K562 (cell line): ENCODE data around the gene IRF9. TPM values are rescaled to one million over a fixed set of nuclear protein-coding genes. Genes with fewer than 3 reads are reported as not detected.

Source experiments
- ATF1 ChIP-seq, 2 experiments: fragments of 450-650 bp in 1 of 2; IDR thresholded peaks; 2 replicates each; pipeline ENCODE4 v1.6.1; 2016; ENCODE audit warnings: missing compliant biosample characterization in 1 of 2, missing genetic modification characterization in 1 of 2
- MYC ChIP-seq, 2 experiments: fragments of 250-450 bp in 1 of 2; sonication (Bioruptor Pico) in 1 of 2; IDR thresholded peaks; 2 replicates each; pipeline versions ENCODE4 v1.5.1 to v1.6.1; 2012 to 2021; ENCODE audit warnings: low read depth in 2 of 2, borderline replicate concordance in 1 of 2, improper control_type of control experiment in 1 of 2, low read length in 1 of 2, mild to moderate bottlenecking in 1 of 2, moderate library complexity in 1 of 2
- NCOR1 ChIP-seq: fragments of 450-650 bp; IDR thresholded peaks from 2 replicates; pipeline ENCODE4 v1.6.1; 2016; ENCODE audit warnings: mild to moderate bottlenecking, moderate library complexity
- PHF21A ChIP-seq: fragments of 450-650 bp; IDR thresholded peaks from 2 replicates; pipeline ENCODE4 v1.6.1; 2017; ENCODE audit warnings: low read depth, borderline replicate concordance
- ZNF134 ChIP-seq: fragments of 250-450 bp; sonication (Bioruptor Pico); conservative IDR thresholded peaks from 2 replicates; pipeline ENCODE4 v1.4.0; 2020
- ZNF212 ChIP-seq: fragments of 450-650 bp; formaldehyde crosslinking; IDR thresholded peaks from 2 replicates; pipeline ENCODE4 v1.4.0; 2020; ENCODE audit warnings: mild to moderate bottlenecking
- polyA plus RNA-seq, 8 experiments: library from polyadenylated mRNA; depleted of rRNA in 4 of 8; stranded (reverse) in 5 of 8; unstranded in 3 of 8; fragments of >200 nt; fragmentation: Nextera tagmentation in 2 of 8; fragmentation: Illumina TruSeq in 1 of 8; extraction: Ambion mirVana in 2 of 8; extraction: Trizol in 1 of 8; gene quantifications; 2 replicates each; pipeline versions ENCODE4 v1.2.1 to v1.2.3, GENCODE V29; 2011 to 2014; ENCODE audit warnings: inconsistent platforms in 1 of 8, missing spikeins in 1 of 8
- total RNA-seq, 7 experiments: library from RNA; depleted of rRNA in 6 of 7; stranded (reverse); fragments of >200 nt in 6 of 7; fragmentation: Illumina TruSeq in 2 of 7; extraction: Trizol in 2 of 7; gene quantifications; 2 replicates each; pipeline versions ENCODE4 v1.2.1 to v1.2.3, GENCODE V29; 2011 to 2021; ENCODE audit warnings: low replicate concordance in 1 of 7
- TF ChIP-seq, protein P1 (sequence below), 2 experiments: IDR thresholded peaks; 2 replicates each; pipeline ENCODE4 v1.6.1; 2011; ENCODE audit warnings: borderline replicate concordance in 1 of 2, control low read depth in 1 of 2, low read depth in 1 of 2, low read length in 1 of 2, mild to moderate bottlenecking in 1 of 2, mixed read lengths in 1 of 2, moderate library complexity in 1 of 2; ENCODE audit not compliant: insufficient read depth in 1 of 2, insufficient read length in 1 of 2, poor library complexity in 1 of 2, severe bottlenecking in 1 of 2; ENCODE audit errors: extremely low read depth in 1 of 2
- TF ChIP-seq, protein P2 (sequence below): sonication (generic); formaldehyde crosslinking; IDR thresholded peaks from 2 replicates; pipeline ENCODE4 v1.8.1; 2023; ENCODE audit warnings: mild to moderate bottlenecking, missing genetic modification reagents
- TF ChIP-seq, protein P3 (sequence below): sonication (generic); formaldehyde crosslinking; IDR thresholded peaks from 2 replicates; pipeline ENCODE4 v1.8.1; 2022; ENCODE audit warnings: missing genetic modification reagents
- TF ChIP-seq, protein P4 (sequence below), 3 experiments: fragments of 200-800 bp in 1 of 3; sonication (Bioruptor generic) in 1 of 3; sonication (generic) in 1 of 3; formaldehyde crosslinking in 1 of 3; IDR thresholded peaks; 2 replicates each; pipeline versions ENCODE4 v1.6.1 to v1.8.0; 2016 to 2022; ENCODE audit warnings: mild to moderate bottlenecking in 2 of 3, missing compliant biosample characterization in 2 of 3, missing genetic modification characterization in 2 of 3, missing genetic modification reagents in 1 of 3
- TF ChIP-seq, protein P5 (sequence below): sonication (generic); formaldehyde crosslinking; IDR thresholded peaks from 2 replicates; pipeline ENCODE4 v1.8.0; 2022; ENCODE audit warnings: missing genetic modification reagents, mild to moderate bottlenecking, moderate library complexity, borderline replicate concordance
- TF ChIP-seq, protein P6 (sequence below): IDR thresholded peaks from 3 replicates; pipeline ENCODE4 v1.6.1; 2011; ENCODE audit warnings: borderline replicate concordance, mild to moderate bottlenecking, moderate library complexity; ENCODE audit not compliant: insufficient read length; ENCODE audit errors: extremely low read depth

IRF9 gene
- total and polyA plus RNA-seq, 9 of the 15 experiments (the other 6 are each of a cell fraction or from before 2014, with no cell fraction given): 0.79 to 14.8 (median 6.1) TPM

DNA sequence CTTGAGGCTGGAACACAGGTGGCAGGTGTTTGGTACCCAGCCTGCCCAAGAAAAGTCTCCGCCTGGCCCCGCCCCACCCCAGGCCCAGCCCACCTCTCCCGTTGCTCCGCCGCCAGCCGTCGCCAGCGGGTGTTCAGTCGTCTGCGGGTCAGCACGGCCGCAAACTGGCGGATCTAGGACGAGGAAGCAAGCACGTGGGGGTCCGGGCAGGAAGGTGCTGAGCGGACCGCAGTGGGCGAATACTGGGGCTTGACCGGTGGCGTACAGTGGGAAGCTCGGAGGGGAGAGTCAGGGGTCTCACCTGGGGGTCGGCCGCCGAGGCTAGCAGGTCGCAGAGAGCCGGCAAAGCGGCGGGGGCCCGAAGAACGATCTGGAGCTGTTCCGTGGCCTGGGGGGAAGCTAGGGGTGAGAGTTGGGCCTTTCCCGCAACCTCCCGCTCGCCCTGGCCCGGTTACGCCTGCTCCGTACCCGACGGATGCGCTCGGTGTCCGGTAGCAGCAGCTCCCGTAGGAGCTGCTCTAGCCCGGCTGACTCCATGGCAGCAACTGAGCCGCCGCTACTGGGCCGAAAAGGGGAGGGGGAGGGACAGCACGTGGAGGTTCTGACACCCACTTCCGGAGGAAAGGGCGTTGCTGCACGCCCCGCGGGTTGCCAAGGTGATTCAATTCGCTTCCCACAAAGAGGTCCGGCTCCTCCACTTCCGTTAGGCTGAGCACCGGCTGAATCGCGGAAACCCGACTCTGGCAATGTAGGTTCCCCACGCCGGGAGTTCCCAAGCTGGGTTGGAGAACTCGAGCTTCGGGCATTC, 27.4 kb downstream of the IRF9 start, which contains the start of gene IPO4 (continued):
- TF ChIP-seq, protein P1, sequence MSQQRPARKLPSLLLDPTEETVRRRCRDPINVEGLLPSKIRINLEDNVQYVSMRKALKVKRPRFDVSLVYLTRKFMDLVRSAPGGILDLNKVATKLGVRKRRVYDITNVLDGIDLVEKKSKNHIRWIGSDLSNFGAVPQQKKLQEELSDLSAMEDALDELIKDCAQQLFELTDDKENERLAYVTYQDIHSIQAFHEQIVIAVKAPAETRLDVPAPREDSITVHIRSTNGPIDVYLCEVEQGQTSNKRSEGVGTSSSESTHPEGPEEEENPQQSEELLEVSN (IDR thresholded peaks at IDR 0.05; ENCODE audit: borderline replicate concordance in 1 of 2, extremely low read depth in 1 of 2, insufficient read depth in 1 of 2, insufficient read length in 1 of 2, low read depth in 1 of 2, low read length in 1 of 2, poor library complexity in 1 of 2, severe bottlenecking in 1 of 2): peak in 1 of 2 experiments; percentile 44
- TF ChIP-seq PHF21A: no peak
- TF ChIP-seq, protein P2, sequence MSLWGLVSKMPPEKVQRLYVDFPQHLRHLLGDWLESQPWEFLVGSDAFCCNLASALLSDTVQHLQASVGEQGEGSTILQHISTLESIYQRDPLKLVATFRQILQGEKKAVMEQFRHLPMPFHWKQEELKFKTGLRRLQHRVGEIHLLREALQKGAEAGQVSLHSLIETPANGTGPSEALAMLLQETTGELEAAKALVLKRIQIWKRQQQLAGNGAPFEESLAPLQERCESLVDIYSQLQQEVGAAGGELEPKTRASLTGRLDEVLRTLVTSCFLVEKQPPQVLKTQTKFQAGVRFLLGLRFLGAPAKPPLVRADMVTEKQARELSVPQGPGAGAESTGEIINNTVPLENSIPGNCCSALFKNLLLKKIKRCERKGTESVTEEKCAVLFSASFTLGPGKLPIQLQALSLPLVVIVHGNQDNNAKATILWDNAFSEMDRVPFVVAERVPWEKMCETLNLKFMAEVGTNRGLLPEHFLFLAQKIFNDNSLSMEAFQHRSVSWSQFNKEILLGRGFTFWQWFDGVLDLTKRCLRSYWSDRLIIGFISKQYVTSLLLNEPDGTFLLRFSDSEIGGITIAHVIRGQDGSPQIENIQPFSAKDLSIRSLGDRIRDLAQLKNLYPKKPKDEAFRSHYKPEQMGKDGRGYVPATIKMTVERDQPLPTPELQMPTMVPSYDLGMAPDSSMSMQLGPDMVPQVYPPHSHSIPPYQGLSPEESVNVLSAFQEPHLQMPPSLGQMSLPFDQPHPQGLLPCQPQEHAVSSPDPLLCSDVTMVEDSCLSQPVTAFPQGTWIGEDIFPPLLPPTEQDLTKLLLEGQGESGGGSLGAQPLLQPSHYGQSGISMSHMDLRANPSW: no peak
- no peak for TF ChIP-seq ATF1 (CRISPR knock-in tag; IDR thresholded peaks at IDR 0.05)
- peak; percentile 72 for TF ChIP-seq ATF1 (tag; IDR thresholded peaks at IDR 0.05)
- TF ChIP-seq, protein P3, sequence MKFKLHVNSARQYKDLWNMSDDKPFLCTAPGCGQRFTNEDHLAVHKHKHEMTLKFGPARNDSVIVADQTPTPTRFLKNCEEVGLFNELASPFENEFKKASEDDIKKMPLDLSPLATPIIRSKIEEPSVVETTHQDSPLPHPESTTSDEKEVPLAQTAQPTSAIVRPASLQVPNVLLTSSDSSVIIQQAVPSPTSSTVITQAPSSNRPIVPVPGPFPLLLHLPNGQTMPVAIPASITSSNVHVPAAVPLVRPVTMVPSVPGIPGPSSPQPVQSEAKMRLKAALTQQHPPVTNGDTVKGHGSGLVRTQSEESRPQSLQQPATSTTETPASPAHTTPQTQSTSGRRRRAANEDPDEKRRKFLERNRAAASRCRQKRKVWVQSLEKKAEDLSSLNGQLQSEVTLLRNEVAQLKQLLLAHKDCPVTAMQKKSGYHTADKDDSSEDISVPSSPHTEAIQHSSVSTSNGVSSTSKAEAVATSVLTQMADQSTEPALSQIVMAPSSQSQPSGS (CRISPR knock-in tag): no peak
- peak; percentile 98 for TF ChIP-seq MYC (IDR thresholded peaks at IDR 0.05; ENCODE audit: low read depth, low read length)
- TF ChIP-seq MYC (CRISPR knock-in tag; IDR thresholded peaks at IDR 0.05; ENCODE audit: borderline replicate concordance, low read depth): peak; percentile 92
- no peak for TF ChIP-seq ZNF134 (CRISPR knock-in tag)
- TF ChIP-seq, protein P4, sequence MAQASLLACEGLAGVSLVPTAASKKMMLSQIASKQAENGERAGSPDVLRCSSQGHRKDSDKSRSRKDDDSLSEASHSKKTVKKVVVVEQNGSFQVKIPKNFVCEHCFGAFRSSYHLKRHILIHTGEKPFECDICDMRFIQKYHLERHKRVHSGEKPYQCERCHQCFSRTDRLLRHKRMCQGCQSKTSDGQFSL (CRISPR knock-in tag; IDR thresholded peaks at IDR 0.05): no peak
- TF ChIP-seq, protein P4 (tag; IDR thresholded peaks at IDR 0.05): no peak
- TF ChIP-seq, protein P5, sequence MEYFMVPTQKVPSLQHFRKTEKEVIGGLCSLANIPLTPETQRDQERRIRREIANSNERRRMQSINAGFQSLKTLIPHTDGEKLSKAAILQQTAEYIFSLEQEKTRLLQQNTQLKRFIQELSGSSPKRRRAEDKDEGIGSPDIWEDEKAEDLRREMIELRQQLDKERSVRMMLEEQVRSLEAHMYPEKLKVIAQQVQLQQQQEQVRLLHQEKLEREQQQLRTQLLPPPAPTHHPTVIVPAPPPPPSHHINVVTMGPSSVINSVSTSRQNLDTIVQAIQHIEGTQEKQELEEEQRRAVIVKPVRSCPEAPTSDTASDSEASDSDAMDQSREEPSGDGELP: peak; percentile 73
- TF ChIP-seq NCOR1: peak; percentile 17; the same call in 1 of the 2 replicates
- TF ChIP-seq, protein P6, sequence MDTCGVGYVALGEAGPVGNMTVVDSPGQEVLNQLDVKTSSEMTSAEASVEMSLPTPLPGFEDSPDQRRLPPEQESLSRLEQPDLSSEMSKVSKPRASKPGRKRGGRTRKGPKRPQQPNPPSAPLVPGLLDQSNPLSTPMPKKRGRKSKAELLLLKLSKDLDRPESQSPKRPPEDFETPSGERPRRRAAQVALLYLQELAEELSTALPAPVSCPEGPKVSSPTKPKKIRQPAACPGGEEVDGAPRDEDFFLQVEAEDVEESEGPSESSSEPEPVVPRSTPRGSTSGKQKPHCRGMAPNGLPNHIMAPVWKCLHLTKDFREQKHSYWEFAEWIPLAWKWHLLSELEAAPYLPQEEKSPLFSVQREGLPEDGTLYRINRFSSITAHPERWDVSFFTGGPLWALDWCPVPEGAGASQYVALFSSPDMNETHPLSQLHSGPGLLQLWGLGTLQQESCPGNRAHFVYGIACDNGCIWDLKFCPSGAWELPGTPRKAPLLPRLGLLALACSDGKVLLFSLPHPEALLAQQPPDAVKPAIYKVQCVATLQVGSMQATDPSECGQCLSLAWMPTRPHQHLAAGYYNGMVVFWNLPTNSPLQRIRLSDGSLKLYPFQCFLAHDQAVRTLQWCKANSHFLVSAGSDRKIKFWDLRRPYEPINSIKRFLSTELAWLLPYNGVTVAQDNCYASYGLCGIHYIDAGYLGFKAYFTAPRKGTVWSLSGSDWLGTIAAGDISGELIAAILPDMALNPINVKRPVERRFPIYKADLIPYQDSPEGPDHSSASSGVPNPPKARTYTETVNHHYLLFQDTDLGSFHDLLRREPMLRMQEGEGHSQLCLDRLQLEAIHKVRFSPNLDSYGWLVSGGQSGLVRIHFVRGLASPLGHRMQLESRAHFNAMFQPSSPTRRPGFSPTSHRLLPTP: no peak
- TF ChIP-seq ZNF212 (CRISPR knock-in tag): no peak
